Measurements from ENCODE around the gene SULT1B1. TPM values are rescaled to one million over a fixed set of nuclear protein-coding genes. Genes with fewer than 3 reads are reported as not detected.

Gene SULT1B1
- polyA plus RNA-seq, 3 donors from 2014 or later = 8.9 to 14.9 (median 11.0) TPM

- no peak for DNase-seq
- H3K9me3 Mint-ChIP-seq = no peaks in the 10 kb centered on the region
- peaks cover 0 to 4% (median 0%) of the 10 kb centered on the region in 3 donors for H3K36me3 Mint-ChIP-seq
- H3K4me3 Mint-ChIP-seq = no peak overlapping the region
- no peaks in the 10 kb centered on the region for H3K4me1 Mint-ChIP-seq
- peaks cover 0 to 3% (median 2%) of the 10 kb centered on the region in 3 donors for H3K27me3 Mint-ChIP-seq (ENCODE audit: low read depth in 3 of 3)
- no peak overlapping the region for H3K27ac Mint-ChIP-seq
Measured at GRCh38 chr4:69708211-69708610, 52.2 kb downstream of the SULT1B1 start.

GRCh38 chr4:69707807-69708206 lies 52.6 kb downstream of the SULT1B1 start:
- Mint-ChIP-seq H3K4me1 (no peaks in the 10 kb centered on the region), H3K36me3 (peaks cover 0 to under 1% (median 0%) of the 10 kb centered on the region in 3 donors), H3K9me3 (no peaks in the 10 kb centered on the region), H3K27ac (no peak overlapping the region), H3K27me3 (ENCODE audit: low read depth in 3 of 3) (peaks cover 0 to 3% (median 2%) of the 10 kb centered on the region in 3 donors), H3K4me3 (no peak overlapping the region)
- DNase-seq = no peak

GRCh38 chr4:69702201-69702600 lies 58.2 kb downstream of the SULT1B1 start:
- Mint-ChIP-seq H3K27me3 (ENCODE audit: low read depth in 3 of 3) (peaks cover 0 to 4% (median 1%) of the 10 kb centered on the region in 3 donors), H3K4me1 (no peaks in the 10 kb centered on the region), H3K36me3 (peaks cover 0 to 10% (median 6%) of the 10 kb centered on the region in 3 donors), H3K27ac (no peak overlapping the region), H3K9me3 (peaks cover 0 to 9% (median 0%) of the 10 kb centered on the region in 6 donors), H3K4me3 (no peak overlapping the region)
- no peak for DNase-seq

DNA sequence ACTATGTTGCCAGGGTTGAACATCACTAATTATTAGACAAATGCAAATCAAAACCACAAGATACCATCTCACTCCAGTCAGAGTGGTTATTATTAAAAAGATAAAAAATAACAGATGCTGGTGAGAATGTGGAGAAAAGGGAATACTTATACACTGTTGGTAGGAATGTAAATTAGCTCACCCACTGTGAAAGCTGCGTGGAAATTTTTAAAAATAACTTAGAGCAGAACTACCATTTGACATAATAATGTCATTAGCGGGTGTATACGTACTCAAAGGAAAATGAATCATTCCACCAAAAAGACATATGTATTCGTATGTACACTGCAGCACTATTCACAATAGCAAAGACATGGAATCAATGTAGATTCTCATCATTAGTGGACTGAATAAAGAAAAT lies 58.7 kb downstream of the SULT1B1 start:
- Mint-ChIP-seq H3K4me3 (no peak overlapping the region), H3K36me3 (peaks cover 0 to 10% (median 6%) of the 10 kb centered on the region in 3 donors), H3K9me3 (peaks cover 0 to 9% (median 0%) of the 10 kb centered on the region in 6 donors)

GRCh38 chr4:69697536-69698242 lies 62.7 kb downstream of the SULT1B1 start:
- Mint-ChIP-seq H3K27me3 (ENCODE audit: low read depth in 3 of 3) (peaks cover 0 to 2% (median 0%) of the 10 kb centered on the region in 3 donors), H3K4me3 (no peak overlapping the region), H3K9me3 (peaks cover 0 to 9% (median under 1%) of the 10 kb centered on the region in 6 donors), H3K36me3 (peaks cover 0 to 10% (median 6%) of the 10 kb centered on the region in 3 donors), H3K4me1 (no peaks in the 10 kb centered on the region), H3K27ac (no peak overlapping the region)
- DNase-seq = no peak

More for the DNA sequence above, 58.7 kb downstream of the SULT1B1 start:
- Mint-ChIP-seq H3K4me1 (no peaks in the 10 kb centered on the region), H3K27ac (no peak overlapping the region), H3K27me3 (ENCODE audit: low read depth in 3 of 3) (peaks cover 0 to 2% (median under 1%) of the 10 kb centered on the region in 3 donors)
- DNase-seq = no peak

GRCh38 chr4:69689599-69689998 lies 70.8 kb downstream of the SULT1B1 start:
- Mint-ChIP-seq H3K4me3 (peak overlapping the region in 4 of 5 donors; percentile 15 to 52 (median 42)), H3K9me3 (no peaks in the 10 kb centered on the region), H3K27ac (no peak overlapping the region), H3K4me1 (peaks cover 0 to 6% of the 10 kb centered on the region in 2 donors), H3K27me3 (ENCODE audit: low read depth in 3 of 3) (peaks cover 0 to 4% (median 4%) of the 10 kb centered on the region in 3 donors), H3K36me3 (no peaks in the 10 kb centered on the region)
- DNase-seq = peak; percentile 40 to 50 (median 42)

DNA sequence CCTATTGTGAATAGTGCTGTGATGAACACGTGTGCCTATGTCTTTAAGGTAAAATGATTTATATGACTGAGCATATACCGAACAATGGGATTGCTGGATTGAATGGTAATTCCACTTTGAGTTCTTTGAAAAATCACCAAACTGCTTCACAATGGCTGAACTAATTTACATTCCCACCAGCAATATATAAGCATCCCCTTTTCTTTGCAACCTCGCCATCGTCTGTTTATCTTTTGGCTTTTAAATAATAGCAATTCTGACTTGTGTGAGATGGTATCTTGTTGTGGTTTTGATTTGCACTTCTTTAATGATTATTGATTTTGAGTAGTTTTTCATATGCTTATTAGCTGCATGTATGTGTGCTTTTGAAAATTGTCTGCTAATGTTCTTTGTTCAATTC lies 75.6 kb downstream of the SULT1B1 start:
- DNase-seq = no peak
- no peak overlapping the region for H3K27ac Mint-ChIP-seq
- peaks cover 0 to 5% of the 10 kb centered on the region in 2 donors for H3K4me1 Mint-ChIP-seq
- H3K36me3 Mint-ChIP-seq = no peaks in the 10 kb centered on the region
- peaks cover 0 to 6% (median 4%) of the 10 kb centered on the region in 3 donors for H3K27me3 Mint-ChIP-seq (ENCODE audit: low read depth in 3 of 3)
- H3K4me3 Mint-ChIP-seq = no peak overlapping the region
- no peaks in the 10 kb centered on the region for H3K9me3 Mint-ChIP-seq

Other genes starting within 250 kb of the SULT1B1 start
- not detected for gene UGT2A2, start 121.0 kb downstream of the SULT1B1 start, polyA plus RNA-seq
- gene UGT2A1, start 107.4 kb downstream of the SULT1B1 start, polyA plus RNA-seq = not detected
- gene SULT1E1, start 99.5 kb upstream of the SULT1B1 start, polyA plus RNA-seq = under 1 TPM in 1 of 3 donors, not detected in 2; 0.23 TPM
- gene CSN1S1, start 170.4 kb upstream of the SULT1B1 start, polyA plus RNA-seq = 1 to 10 TPM in 1 of 3 donors, under 1 TPM in 1, not detected in 1; 0.46 to 1.5 TPM
- gene CSN2, start 205.1 kb upstream of the SULT1B1 start, polyA plus RNA-seq = not detected
- gene STATH, start 235.3 kb upstream of the SULT1B1 start, polyA plus RNA-seq = not detected